Measurements from ENCODE around the gene ANKS1A.
"Not testable (repeated sequence)": the region's sequence is repeated elsewhere in the genome, so short reads cannot be mapped to it uniquely, and the experiment has no call there.

ANKS1A gene

GRCh38 chr6:34929241-34929978 is 40.4 kb downstream of the ANKS1A start:
- Histone ChIP-seq H3K4me3 (ENCODE audit: insufficient read length, low read depth) (no peak overlapping the region), H3K4me1 (ENCODE audit: insufficient read depth, insufficient read length) (peaks cover 3% of the 10 kb centered on the region), H3K9ac (ENCODE audit: insufficient read length, low read depth) (no peak overlapping the region), H3K36me3 (ENCODE audit: insufficient read depth, insufficient read length, low read length) (no peaks in the 10 kb centered on the region), H3K27me3 (ENCODE audit: insufficient read depth, insufficient read length) (peaks cover 13% of the 10 kb centered on the region), H3K9me3 (ENCODE audit: insufficient read depth, low read length) (no peaks in the 10 kb centered on the region)
- no peak for TF ChIP-seq YY1 (IDR thresholded peaks at IDR 0.05; ENCODE audit: insufficient read depth, insufficient read length)
- no peak for TF ChIP-seq SUZ12 (IDR thresholded peaks at IDR 0.05; ENCODE audit: extremely low read depth, insufficient read depth, insufficient read length)
- TF ChIP-seq ZNF274 (IDR thresholded peaks at IDR 0.05; ENCODE audit: low read depth, low read length) = no peak
- no peak for DNase-seq (ENCODE audit: low read depth, low spot score)

- DNase-seq (ENCODE audit: low read depth, low spot score) = no peak
- Histone ChIP-seq H3K9ac (ENCODE audit: insufficient read length, low read depth) (no peak overlapping the region), H3K27me3 (ENCODE audit: insufficient read depth, insufficient read length) (peaks cover 11% of the 10 kb centered on the region), H3K4me1 (ENCODE audit: insufficient read depth, insufficient read length) (peaks cover 3% of the 10 kb centered on the region), H3K36me3 (ENCODE audit: insufficient read depth, insufficient read length, low read length) (no peaks in the 10 kb centered on the region), H3K4me3 (ENCODE audit: insufficient read length, low read depth) (no peak overlapping the region), H3K9me3 (ENCODE audit: insufficient read depth, low read length) (no peaks in the 10 kb centered on the region)
- TF ChIP-seq YY1 (IDR thresholded peaks at IDR 0.05; ENCODE audit: insufficient read depth, insufficient read length) (no peak), ZNF274 (IDR thresholded peaks at IDR 0.05; ENCODE audit: low read depth, low read length) (no peak), SUZ12 (IDR thresholded peaks at IDR 0.05; ENCODE audit: extremely low read depth, insufficient read depth, insufficient read length) (no peak)
Observed at GRCh38 chr6:34930221-34930620, 41.2 kb downstream of the ANKS1A start.

GRCh38 chr6:34932202-34932601 is 43.1 kb downstream of the ANKS1A start:
- not testable (repeated sequence) for H3K36me3 ChIP-seq (ENCODE audit: insufficient read depth, insufficient read length, low read length); H3K9me3 ChIP-seq (ENCODE audit: insufficient read depth, low read length); H3K9ac ChIP-seq (ENCODE audit: insufficient read length, low read depth); H3K4me1 ChIP-seq (ENCODE audit: insufficient read depth, insufficient read length); DNase-seq (ENCODE audit: low read depth, low spot score); H3K4me3 ChIP-seq (ENCODE audit: insufficient read length, low read depth)
- H3K27me3 ChIP-seq (ENCODE audit: insufficient read depth, insufficient read length) = peaks cover 11% of the 10 kb centered on the region

- no peaks in the 10 kb centered on the region for H3K9me3 ChIP-seq (ENCODE audit: insufficient read depth, low read length)
- no peak overlapping the region for H3K4me3 ChIP-seq (ENCODE audit: insufficient read length, low read depth)
- TF ChIP-seq YY1 (IDR thresholded peaks at IDR 0.05; ENCODE audit: insufficient read depth, insufficient read length) (no peak), ZNF274 (IDR thresholded peaks at IDR 0.05; ENCODE audit: low read depth, low read length) (no peak)
- H3K4me1 ChIP-seq (ENCODE audit: insufficient read depth, insufficient read length) = no peaks in the 10 kb centered on the region
- no peak for DNase-seq (ENCODE audit: low read depth, low spot score)
- no peak overlapping the region for H3K9ac ChIP-seq (ENCODE audit: insufficient read length, low read depth)
- H3K36me3 ChIP-seq (ENCODE audit: insufficient read depth, insufficient read length, low read length) = no peaks in the 10 kb centered on the region
- H3K27me3 ChIP-seq (ENCODE audit: insufficient read depth, insufficient read length) = peaks cover under 1% of the 10 kb centered on the region
Observed at GRCh38 chr6:34934516-34934915, 45.5 kb downstream of the ANKS1A start.

GRCh38 chr6:34938268-34938667 is 49.2 kb downstream of the ANKS1A start:
- Histone ChIP-seq H3K27me3 (ENCODE audit: insufficient read depth, insufficient read length) (no peaks in the 10 kb centered on the region), H3K4me1 (ENCODE audit: insufficient read depth, insufficient read length) (no peaks in the 10 kb centered on the region), H3K9me3 (ENCODE audit: insufficient read depth, low read length) (no peaks in the 10 kb centered on the region), H3K9ac (ENCODE audit: insufficient read length, low read depth) (no peak overlapping the region), H3K4me3 (ENCODE audit: insufficient read length, low read depth) (no peak overlapping the region), H3K36me3 (ENCODE audit: insufficient read depth, insufficient read length, low read length) (no peaks in the 10 kb centered on the region)
- TF ChIP-seq ZNF274 (IDR thresholded peaks at IDR 0.05; ENCODE audit: low read depth, low read length) (no peak), YY1 (IDR thresholded peaks at IDR 0.05; ENCODE audit: insufficient read depth, insufficient read length) (no peak), SUZ12 (IDR thresholded peaks at IDR 0.05; ENCODE audit: extremely low read depth, insufficient read depth, insufficient read length) (no peak)
- DNase-seq (ENCODE audit: low read depth, low spot score) = no peak

GRCh38 chr6:34940030-34940434 is 51.0 kb downstream of the ANKS1A start:
- Histone ChIP-seq H3K9me3 (ENCODE audit: insufficient read depth, low read length) (no peaks in the 10 kb centered on the region), H3K36me3 (ENCODE audit: insufficient read depth, insufficient read length, low read length) (no peaks in the 10 kb centered on the region), H3K4me3 (ENCODE audit: insufficient read length, low read depth) (no peak overlapping the region), H3K4me1 (ENCODE audit: insufficient read depth, insufficient read length) (no peaks in the 10 kb centered on the region), H3K9ac (ENCODE audit: insufficient read length, low read depth) (no peak overlapping the region), H3K27me3 (ENCODE audit: insufficient read depth, insufficient read length) (no peaks in the 10 kb centered on the region)
- DNase-seq (ENCODE audit: low read depth, low spot score) = no peak
- TF ChIP-seq YY1 (IDR thresholded peaks at IDR 0.05; ENCODE audit: insufficient read depth, insufficient read length) = no peak
- TF ChIP-seq ZNF274 (IDR thresholded peaks at IDR 0.05; ENCODE audit: low read depth, low read length) = no peak
- TF ChIP-seq SUZ12 (IDR thresholded peaks at IDR 0.05; ENCODE audit: extremely low read depth, insufficient read depth, insufficient read length) = no peak

GRCh38 chr6:34941421-34941820 is 52.4 kb downstream of the ANKS1A start:
- TF ChIP-seq ZNF274 (IDR thresholded peaks at IDR 0.05; ENCODE audit: low read depth, low read length) = no peak
- TF ChIP-seq SUZ12 (IDR thresholded peaks at IDR 0.05; ENCODE audit: extremely low read depth, insufficient read depth, insufficient read length) = no peak
- no peak for DNase-seq (ENCODE audit: low read depth, low spot score)
- Histone ChIP-seq H3K9me3 (ENCODE audit: insufficient read depth, low read length) (no peaks in the 10 kb centered on the region), H3K4me3 (ENCODE audit: insufficient read length, low read depth) (no peak overlapping the region), H3K9ac (ENCODE audit: insufficient read length, low read depth) (no peak overlapping the region), H3K27me3 (ENCODE audit: insufficient read depth, insufficient read length) (no peaks in the 10 kb centered on the region), H3K36me3 (ENCODE audit: insufficient read depth, insufficient read length, low read length) (no peaks in the 10 kb centered on the region), H3K4me1 (ENCODE audit: insufficient read depth, insufficient read length) (no peaks in the 10 kb centered on the region)
